LoVo (cell line): ENCODE data around the gene MAPK4.
"Not testable (repeated sequence)": the region's sequence is repeated elsewhere in the genome, so short reads cannot be mapped to it uniquely, and the experiment has no call there.

Experiments used
- DNase-seq: peaks from one replicate; pipeline ENCODE4 v3.0.0-alpha.2; 2016; ENCODE audit warnings: low spot score

The MAPK4 gene

GRCh38 chr18:50680966-50681365 lies 121.1 kb downstream of the MAPK4 start:
- no peak for DNase-seq

GRCh38 chr18:50682852-50683251 lies 123.0 kb downstream of the MAPK4 start:
- no peak for DNase-seq

- no peak for DNase-seq
Observed at GRCh38 chr18:50686409-50686808, 126.5 kb downstream of the MAPK4 start.

DNA sequence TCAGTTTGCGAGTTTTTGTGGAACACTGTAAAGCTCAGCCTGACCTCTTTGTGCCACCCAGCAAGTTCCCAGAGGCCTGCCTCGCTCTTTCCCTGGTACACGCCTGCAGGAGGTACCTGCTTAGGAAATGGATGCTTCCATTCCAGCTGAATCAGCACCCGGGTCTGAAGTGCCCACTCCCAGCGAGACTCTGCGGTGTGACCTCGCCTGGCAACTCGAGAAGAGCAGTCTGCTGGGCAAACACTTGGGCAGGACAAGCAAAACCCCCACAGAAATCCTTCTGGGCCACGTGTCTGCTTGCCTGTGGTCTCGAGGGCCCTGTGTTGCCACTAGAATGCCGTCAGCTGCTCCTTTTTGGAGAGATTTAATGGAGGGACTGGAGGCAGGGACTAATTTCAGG lies 127.6 kb downstream of the MAPK4 start:
- DNase-seq: no peak

DNA sequence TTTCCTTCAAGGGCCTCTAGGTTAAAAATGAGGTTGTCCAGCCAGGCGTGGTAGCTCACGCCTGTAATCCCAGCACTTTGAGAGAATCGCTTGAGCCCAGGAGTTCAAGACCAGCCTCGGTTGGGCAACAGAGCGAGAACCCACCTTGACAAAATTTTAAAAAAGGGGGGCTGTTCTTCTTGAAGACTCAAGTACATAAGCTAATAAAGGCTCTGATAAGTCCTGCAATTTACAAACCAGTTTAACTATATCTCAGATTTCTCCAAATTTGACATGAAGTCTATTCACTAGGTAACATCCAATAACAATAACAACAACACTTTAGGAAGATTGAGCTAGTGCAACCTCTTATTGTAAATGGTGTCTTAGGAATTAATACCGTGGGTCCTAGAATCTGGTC lies 129.7 kb downstream of the MAPK4 start:
- DNase-seq: no peak

DNA sequence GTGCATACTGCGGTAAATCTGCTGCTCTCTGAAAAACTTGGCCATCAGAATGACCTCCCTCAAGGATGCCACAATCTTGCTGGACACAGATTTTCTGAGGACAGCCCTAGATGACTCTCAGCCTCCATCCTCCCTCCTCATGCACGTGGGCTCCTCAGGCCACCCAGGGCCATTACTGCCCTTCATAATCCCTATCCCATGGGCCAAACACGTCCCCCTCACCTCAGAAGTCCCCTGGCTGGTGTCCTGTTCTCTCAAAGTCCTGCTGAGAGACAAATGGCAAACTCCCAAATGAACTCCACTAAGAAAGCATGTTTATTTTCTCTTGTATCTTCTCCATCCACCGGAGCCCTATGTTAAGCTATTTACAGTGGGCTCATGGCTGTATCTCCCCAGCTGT lies 134.3 kb downstream of the MAPK4 start:
- no peak for DNase-seq

GRCh38 chr18:50695431-50696176 lies 135.7 kb downstream of the MAPK4 start:
- no peak for DNase-seq

GRCh38 chr18:50696436-50696835 lies 136.5 kb downstream of the MAPK4 start:
- DNase-seq: no peak

DNA sequence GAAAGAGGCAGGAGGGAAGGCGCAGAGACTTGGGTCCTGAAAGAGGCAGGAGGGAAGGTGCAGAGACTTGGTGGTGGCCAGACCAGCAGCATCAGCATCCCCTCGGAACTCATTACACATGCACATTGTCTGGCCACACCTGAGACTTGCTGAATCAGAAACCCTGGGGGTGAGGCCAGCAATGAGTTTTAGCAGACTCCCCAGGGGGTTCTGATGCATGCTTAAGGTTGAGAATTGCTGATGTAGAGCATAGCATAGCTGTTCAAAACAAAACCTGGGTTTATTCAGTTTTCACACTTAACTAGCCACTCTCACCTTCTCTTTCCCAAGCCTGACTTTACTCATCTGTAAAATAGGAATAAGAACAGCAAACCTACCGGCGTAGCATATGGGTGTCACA lies 137.0 kb downstream of the MAPK4 start:
- no peak for DNase-seq

DNA sequence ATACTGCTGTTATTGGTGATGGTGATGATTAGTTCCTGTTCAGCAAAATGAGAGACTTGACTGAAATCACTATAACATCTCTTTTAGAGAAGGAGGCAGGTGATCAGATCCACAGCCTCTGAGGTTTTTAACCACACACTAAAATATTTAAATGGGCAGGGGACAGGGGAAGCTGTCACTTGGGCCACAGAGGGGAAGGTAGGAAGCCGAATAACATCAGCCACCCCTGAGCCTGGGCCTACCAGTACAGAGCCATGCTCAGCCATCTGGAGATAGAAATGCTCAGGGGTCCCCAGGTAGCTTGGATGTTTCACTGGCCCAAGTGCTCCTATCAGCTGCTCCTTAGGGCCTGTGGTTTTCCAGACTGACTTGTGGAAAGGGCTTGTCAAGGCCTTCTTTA lies 137.6 kb downstream of the MAPK4 start:
- DNase-seq: no peak

- no peak for DNase-seq
Observed at GRCh38 chr18:50700245-50701165, 140.6 kb downstream of the MAPK4 start.

DNA sequence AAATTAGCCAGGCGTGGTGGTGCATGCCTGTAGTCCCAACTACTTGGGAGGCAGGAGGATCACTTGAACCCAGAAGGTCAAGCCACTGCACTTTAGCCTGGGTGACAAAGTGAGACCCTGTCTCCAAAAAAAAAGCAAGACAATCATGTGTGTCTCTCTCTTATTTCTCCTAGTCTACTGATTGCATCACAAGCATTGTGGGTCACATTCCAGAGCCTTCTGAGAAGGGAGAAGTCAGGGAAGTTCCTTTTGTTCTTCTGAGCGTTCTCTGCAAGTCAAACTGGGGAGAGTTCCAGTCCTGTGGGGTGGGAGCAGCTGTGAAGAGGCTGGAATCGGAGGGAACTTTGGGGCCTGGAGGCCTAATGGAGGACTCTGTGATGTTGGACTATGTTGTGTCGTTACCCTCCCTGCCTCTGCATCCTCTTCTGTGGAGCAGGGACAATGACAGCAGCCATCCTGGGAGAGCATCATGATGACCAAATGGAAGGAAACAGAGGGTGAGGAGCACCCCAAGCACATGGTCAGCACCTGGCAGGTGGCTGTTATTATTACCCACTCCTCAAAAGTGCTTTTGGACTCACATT lies 144.6 kb downstream of the MAPK4 start:
- no peak for DNase-seq

GRCh38 chr18:50706199-50706598 lies 146.3 kb downstream of the MAPK4 start:
- DNase-seq: no peak

DNA sequence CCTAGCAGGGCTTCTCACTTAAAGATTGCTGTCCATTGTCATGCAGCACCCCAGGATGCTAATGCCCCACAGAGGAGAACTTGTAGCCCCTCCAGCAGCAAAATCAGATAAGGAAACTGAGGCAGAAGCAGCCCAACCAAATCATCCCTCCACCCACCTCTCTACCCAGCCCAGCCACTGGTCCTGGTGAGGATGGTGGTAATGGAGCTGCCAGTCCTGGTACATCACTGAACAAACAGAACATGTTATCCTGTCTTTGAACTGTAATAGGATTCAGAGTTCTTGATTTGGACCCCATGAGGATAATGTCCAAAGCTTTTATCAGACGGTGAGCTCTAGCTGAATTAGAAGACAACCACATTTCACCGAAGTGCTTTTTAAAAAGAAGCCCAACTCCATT lies 146.8 kb downstream of the MAPK4 start:
- no peak for DNase-seq

- DNase-seq: not testable (repeated sequence)
Observed at GRCh38 chr18:50707297-50707696, 147.4 kb downstream of the MAPK4 start.

GRCh38 chr18:50707855-50708469 lies 148.1 kb downstream of the MAPK4 start:
- DNase-seq: no peak

DNA sequence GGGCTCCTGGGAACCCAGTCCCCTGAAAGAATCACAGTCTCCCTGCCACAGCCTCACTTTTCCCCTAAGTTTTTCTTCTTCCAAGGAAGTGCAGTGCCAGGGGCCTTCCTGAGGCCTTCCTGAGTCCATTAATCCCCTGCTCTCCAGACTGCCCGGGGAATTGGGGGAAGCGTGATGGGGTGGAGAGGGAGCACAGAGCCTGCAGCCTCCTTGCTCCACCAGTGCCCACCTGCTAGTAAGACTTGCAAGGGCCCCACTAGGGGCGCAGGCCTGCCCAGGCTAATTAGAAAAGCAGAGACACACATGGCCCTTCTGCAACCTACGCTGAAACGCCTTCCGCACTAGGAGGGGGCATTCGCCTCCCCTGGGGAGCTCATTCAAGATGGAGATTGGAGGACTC lies 149.3 kb downstream of the MAPK4 start:
- DNase-seq: no peak

- DNase-seq: no peak
Observed at GRCh38 chr18:50711386-50711785, 151.5 kb downstream of the MAPK4 start.

DNA sequence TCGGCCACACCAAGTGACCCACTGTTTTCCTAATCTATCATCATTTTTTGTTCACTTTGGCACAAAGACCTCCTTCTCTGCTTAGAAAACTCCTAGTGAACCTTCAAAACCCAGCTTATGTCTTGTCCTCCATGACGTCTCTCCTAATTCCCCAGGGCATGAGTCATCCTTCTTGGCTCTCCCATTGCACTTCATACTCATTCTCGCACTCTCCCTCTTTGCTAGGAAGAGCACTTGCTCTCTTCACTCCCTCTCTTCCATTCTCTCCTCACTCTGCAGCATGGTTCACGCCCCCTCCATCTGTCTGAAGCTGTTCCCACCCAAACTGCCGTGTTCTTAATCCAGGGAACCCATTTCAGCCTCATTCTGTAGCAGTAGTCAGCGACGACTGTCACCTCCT lies 156.0 kb downstream of the MAPK4 start:
- peak; percentile 2 for DNase-seq

GRCh38 chr18:50716902-50717301 lies 157.0 kb downstream of the MAPK4 start:
- no peak for DNase-seq

GRCh38 chr18:50717563-50717962 lies 157.7 kb downstream of the MAPK4 start:
- no peak for DNase-seq
